Measurements from ENCODE around the gene ZNF497.
"Not testable (repeated sequence)": the region's sequence is repeated elsewhere in the genome, so short reads cannot be mapped to it uniquely, and the experiment has no call there.

Gene ZNF497

GRCh38 chr19:58386576-58387337 lies 24.2 kb upstream of the ZNF497 start, which contains the start of gene RPS5:
TSS of gene RPS5 (plus strand) at chr19:58387269. CDS start at chr19:58388138, 869 bp downstream.
- no peaks in the 10 kb centered on the region for H3K27me3 Mint-ChIP-seq
- ATAC-seq (replicated peaks; ENCODE audit: extremely low read depth, poor library complexity, severe bottlenecking) (peak; percentile 95), DNase-seq (ENCODE audit: low spot score in 2 of 2) (peak; percentile 83 to 95)
- peak within 1 kb of the TSS; percentile 98 for H3K27ac Mint-ChIP-seq (ENCODE audit: low read depth)
- H3K4me3 Mint-ChIP-seq, result peak within 1 kb of the TSS; percentile 89
- H3K9me3 Mint-ChIP-seq, result no peaks in the 10 kb centered on the region
- H3K4me1 Mint-ChIP-seq, result peaks cover 29% of the 10 kb centered on the region
- peaks cover 63% of the 10 kb centered on the region for H3K36me3 Mint-ChIP-seq (ENCODE audit: insufficient read depth)

- Mint-ChIP-seq H3K27ac (ENCODE audit: low read depth) (peak overlapping the region; percentile 98), H3K36me3 (ENCODE audit: insufficient read depth) (peaks cover 58% of the 10 kb centered on the region), H3K4me3 (peak overlapping the region; percentile 89), H3K4me1 (peaks cover 31% of the 10 kb centered on the region), H3K27me3 (no peaks in the 10 kb centered on the region), H3K9me3 (no peaks in the 10 kb centered on the region)
- no peak for ATAC-seq (replicated peaks; ENCODE audit: extremely low read depth, poor library complexity, severe bottlenecking)
- no peak for DNase-seq (ENCODE audit: low spot score in 2 of 2)
Observed at GRCh38 chr19:58385891-58386575, 23.5 kb upstream of the ZNF497 start.

DNA sequence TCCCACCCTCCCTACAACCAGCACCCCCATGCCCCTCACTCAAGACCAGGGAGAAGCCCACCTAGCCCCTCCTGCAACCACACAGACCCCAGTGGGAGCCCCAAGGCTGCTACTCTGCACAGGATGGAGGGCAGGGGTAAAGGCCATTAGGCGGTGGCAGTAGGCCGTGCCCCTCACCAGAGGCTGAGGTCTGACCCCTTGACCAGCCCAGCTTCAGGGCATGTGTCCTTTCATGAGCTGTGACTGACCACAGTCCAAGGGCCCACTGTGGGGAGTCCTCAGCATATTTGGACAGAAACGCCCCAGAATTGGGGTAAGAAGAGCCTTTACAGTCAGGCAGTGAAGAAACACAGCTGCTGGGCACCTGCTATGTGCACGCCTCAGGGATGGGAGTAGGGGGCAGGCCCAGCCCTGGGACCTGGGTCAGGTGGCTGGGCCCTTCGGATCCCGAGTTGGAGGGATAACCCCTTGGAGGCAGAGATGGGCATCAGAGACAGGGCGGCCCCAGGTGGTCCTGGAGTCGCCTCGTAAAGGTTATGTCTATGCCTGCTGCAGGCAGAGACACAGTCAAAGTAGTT lies 22.9 kb upstream of the ZNF497 start:
- peak overlapping the region; percentile 98 for H3K27ac Mint-ChIP-seq (ENCODE audit: low read depth)
- no peak for DNase-seq (ENCODE audit: low spot score in 2 of 2)
- peaks cover 54% of the 10 kb centered on the region for H3K36me3 Mint-ChIP-seq (ENCODE audit: insufficient read depth)
- no peak for ATAC-seq (replicated peaks; ENCODE audit: extremely low read depth, poor library complexity, severe bottlenecking)
- no peaks in the 10 kb centered on the region for H3K27me3 Mint-ChIP-seq
- H3K4me1 Mint-ChIP-seq, result peaks cover 28% of the 10 kb centered on the region
- no peaks in the 10 kb centered on the region for H3K9me3 Mint-ChIP-seq
- H3K4me3 Mint-ChIP-seq, result peak overlapping the region; percentile 89

- Mint-ChIP-seq H3K27me3 (no peaks in the 10 kb centered on the region), H3K27ac (ENCODE audit: low read depth) (peak overlapping the region; percentile 94), H3K9me3 (no peaks in the 10 kb centered on the region), H3K36me3 (ENCODE audit: insufficient read depth) (peaks cover 44% of the 10 kb centered on the region), H3K4me3 (peak overlapping the region; percentile 88), H3K4me1 (peaks cover 42% of the 10 kb centered on the region)
- ATAC-seq (replicated peaks; ENCODE audit: extremely low read depth, poor library complexity, severe bottlenecking) (no peak), DNase-seq (ENCODE audit: low spot score in 2 of 2) (no peak)
Observed at GRCh38 chr19:58382997-58383603, 20.5 kb upstream of the ZNF497 start.

DNA sequence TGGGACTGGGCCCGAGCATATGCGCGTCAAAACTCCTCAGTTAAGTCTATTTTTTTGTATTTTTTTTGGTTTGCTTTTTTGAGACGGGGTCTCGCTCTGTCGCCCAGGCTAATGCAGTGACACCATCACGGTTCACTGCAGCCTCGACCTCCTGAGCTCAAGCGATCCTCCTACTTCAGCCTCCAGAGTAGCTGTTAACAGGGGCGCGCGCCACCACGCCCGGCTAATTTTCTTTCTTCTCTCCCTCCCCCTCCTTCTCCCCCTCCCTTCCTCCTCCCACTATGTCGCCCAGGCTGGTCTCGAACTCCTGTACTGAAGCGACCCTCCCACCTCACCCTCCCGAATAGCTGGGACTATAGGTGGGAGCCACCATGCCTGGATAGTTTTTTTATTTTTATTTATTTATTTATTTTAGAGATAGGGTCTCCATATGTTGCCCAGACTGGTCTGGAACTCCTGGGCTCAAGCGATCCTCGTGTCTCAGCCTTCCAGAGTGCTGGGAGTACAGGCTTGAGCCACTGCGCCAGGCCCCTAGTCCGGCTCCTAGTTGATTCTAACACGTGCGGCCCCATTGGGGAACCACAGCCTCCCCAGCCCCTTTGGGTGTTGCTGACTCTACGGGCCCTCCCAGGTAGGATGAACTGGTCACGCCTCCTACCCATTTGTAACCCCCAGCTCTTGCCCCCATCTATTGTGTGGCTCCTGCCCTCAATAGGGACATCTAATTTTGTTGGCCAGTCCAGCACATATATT lies 19.1 kb upstream of the ZNF497 start:
- H3K4me1 Mint-ChIP-seq, result peaks cover 32% of the 10 kb centered on the region
- H3K9me3 Mint-ChIP-seq, result no peaks in the 10 kb centered on the region
- peak overlapping the region; percentile 94 for H3K27ac Mint-ChIP-seq (ENCODE audit: low read depth)
- DNase-seq (ENCODE audit: low spot score in 2 of 2) (no peak), ATAC-seq (replicated peaks; ENCODE audit: extremely low read depth, poor library complexity, severe bottlenecking) (no peak)
- peaks cover 29% of the 10 kb centered on the region for H3K36me3 Mint-ChIP-seq (ENCODE audit: insufficient read depth)
- H3K4me3 Mint-ChIP-seq, result peak overlapping the region; percentile 88
- no peaks in the 10 kb centered on the region for H3K27me3 Mint-ChIP-seq

GRCh38 chr19:58380662-58381459 lies 18.3 kb upstream of the ZNF497 start, which contains the start of gene ZNF837:
TSS of gene ZNF837 (minus strand) at chr19:58381030. CDS start at chr19:58369332, 11,698 bp downstream.
- ATAC-seq (replicated peaks; ENCODE audit: extremely low read depth, poor library complexity, severe bottlenecking) (peak; percentile 84), DNase-seq (ENCODE audit: low spot score in 2 of 2) (peak; percentile 93 to 98)
- peak within 1 kb of the TSS; percentile 88 for H3K4me3 Mint-ChIP-seq
- peaks cover 32% of the 10 kb centered on the region for H3K4me1 Mint-ChIP-seq
- H3K27me3 Mint-ChIP-seq, result no peaks in the 10 kb centered on the region
- H3K36me3 Mint-ChIP-seq (ENCODE audit: insufficient read depth), result peaks cover 22% of the 10 kb centered on the region
- no peaks in the 10 kb centered on the region for H3K9me3 Mint-ChIP-seq
- peak within 1 kb of the TSS; percentile 94 for H3K27ac Mint-ChIP-seq (ENCODE audit: low read depth)

DNA sequence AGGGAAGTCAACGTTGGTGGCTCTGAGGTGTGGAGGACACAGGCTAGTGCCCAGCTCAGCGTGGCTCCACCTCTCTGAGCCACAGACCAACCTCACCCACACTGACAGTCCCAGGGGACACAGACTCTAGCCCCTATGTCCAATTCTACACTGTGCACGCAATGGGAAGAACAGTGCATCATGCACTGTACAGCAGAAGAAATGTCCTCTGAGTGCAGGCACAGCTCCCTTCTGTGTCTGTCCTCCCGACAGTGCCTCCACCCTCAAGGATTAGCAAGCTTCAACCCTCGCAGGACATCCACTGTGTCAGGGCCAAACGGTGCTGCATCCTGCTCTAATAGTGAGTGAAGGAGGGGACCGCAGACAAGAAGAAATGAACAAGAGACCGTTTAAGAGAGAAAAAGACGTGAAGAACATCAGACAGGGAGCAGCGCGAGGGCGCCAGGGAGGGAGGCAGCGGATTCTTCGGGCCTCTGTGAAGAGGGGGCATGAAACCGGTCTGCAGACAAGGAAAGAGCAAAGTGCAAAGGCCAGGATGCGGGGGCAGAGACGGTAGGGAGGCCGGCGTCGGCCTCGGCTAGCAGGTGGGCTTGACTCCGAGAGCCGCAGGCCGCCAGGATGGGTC lies 17.6 kb upstream of the ZNF497 start:
- peaks cover 17% of the 10 kb centered on the region for H3K36me3 Mint-ChIP-seq (ENCODE audit: insufficient read depth)
- no peak for ATAC-seq (replicated peaks; ENCODE audit: extremely low read depth, poor library complexity, severe bottlenecking)
- peak overlapping the region; percentile 94 for H3K27ac Mint-ChIP-seq (ENCODE audit: low read depth)
- peak overlapping the region; percentile 88 for H3K4me3 Mint-ChIP-seq
- no peak for DNase-seq (ENCODE audit: low spot score in 2 of 2)
- H3K27me3 Mint-ChIP-seq, result no peaks in the 10 kb centered on the region
- no peaks in the 10 kb centered on the region for H3K9me3 Mint-ChIP-seq
- peaks cover 28% of the 10 kb centered on the region for H3K4me1 Mint-ChIP-seq

- peak overlapping the region; percentile 88 for H3K4me3 Mint-ChIP-seq
- H3K27ac Mint-ChIP-seq (ENCODE audit: low read depth), result peak overlapping the region; percentile 94
- DNase-seq (ENCODE audit: low spot score in 2 of 2) (no peak), ATAC-seq (replicated peaks; ENCODE audit: extremely low read depth, poor library complexity, severe bottlenecking) (no peak)
- H3K27me3 Mint-ChIP-seq, result no peaks in the 10 kb centered on the region
- H3K9me3 Mint-ChIP-seq, result no peaks in the 10 kb centered on the region
- H3K4me1 Mint-ChIP-seq, result peaks cover 28% of the 10 kb centered on the region
- H3K36me3 Mint-ChIP-seq (ENCODE audit: insufficient read depth), result peaks cover 17% of the 10 kb centered on the region
Observed at GRCh38 chr19:58379246-58379645, 16.7 kb upstream of the ZNF497 start.

DNA sequence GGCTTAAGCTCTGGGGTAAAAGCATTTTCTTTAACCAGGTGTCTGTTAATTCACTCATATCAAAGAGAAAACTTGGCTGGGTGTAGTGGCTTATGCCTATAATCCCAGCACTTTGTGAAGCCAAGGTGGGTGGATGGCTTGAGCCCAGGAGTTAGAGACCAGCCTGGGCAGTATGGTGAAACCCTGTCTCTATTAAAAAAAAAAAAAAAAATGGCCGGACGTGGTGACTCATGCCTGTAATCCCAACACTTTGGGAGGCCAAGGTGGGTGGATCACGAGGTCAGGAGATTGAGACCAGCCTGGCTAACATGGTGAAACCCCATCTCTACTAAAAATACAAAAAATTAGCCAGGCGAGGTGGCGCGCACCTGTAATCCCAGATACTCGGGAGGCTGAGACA lies 14.2 kb upstream of the ZNF497 start:
- not testable (repeated sequence) for H3K9me3 Mint-ChIP-seq; ATAC-seq (replicated peaks; ENCODE audit: extremely low read depth, poor library complexity, severe bottlenecking); H3K4me3 Mint-ChIP-seq; H3K27ac Mint-ChIP-seq (ENCODE audit: low read depth); H3K27me3 Mint-ChIP-seq; DNase-seq (ENCODE audit: low spot score in 2 of 2)
- H3K4me1 Mint-ChIP-seq, result peaks cover 22% of the 10 kb centered on the region
- H3K36me3 Mint-ChIP-seq (ENCODE audit: insufficient read depth), result peaks cover 11% of the 10 kb centered on the region

DNA sequence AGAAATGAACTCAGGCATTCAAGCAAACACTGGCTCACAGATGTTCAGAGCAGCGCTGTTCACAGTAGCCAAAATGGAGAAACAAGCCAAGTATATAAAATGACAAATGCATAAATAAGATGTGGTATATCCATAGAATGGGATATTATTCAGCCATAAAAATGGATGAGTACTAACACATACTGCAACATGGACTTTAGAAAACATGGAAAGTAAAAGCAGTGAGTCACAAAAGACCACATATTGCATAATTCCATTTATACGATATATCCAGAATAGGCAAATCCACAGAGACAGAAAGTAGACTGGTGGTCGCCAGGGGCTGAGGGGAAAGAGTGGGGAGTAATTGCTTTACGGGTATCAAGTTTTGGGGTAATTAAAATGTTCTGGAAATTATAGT lies 11.6 kb upstream of the ZNF497 start:
- peaks cover 4% of the 10 kb centered on the region for H3K4me1 Mint-ChIP-seq
- DNase-seq (ENCODE audit: low spot score in 2 of 2) (no peak), ATAC-seq (replicated peaks; ENCODE audit: extremely low read depth, poor library complexity, severe bottlenecking) (no peak)

More for the DNA sequence above, 11.6 kb upstream of the ZNF497 start:
- H3K27ac Mint-ChIP-seq (ENCODE audit: low read depth), result no peak overlapping the region
- no peaks in the 10 kb centered on the region for H3K27me3 Mint-ChIP-seq
- no peaks in the 10 kb centered on the region for H3K36me3 Mint-ChIP-seq (ENCODE audit: insufficient read depth)
- H3K9me3 Mint-ChIP-seq, result no peaks in the 10 kb centered on the region
- H3K4me3 Mint-ChIP-seq, result no peak overlapping the region
